HCT116 (cell line): ENCODE data around the gene EEF1A2. TPM values are rescaled to one million over a fixed set of nuclear protein-coding genes. Genes with fewer than 3 reads are reported as not detected.

ENCODE experiments used
- ATAC-seq: fragments of 200-7000 bp; cut with Tn5 transposase; 2 replicates; pipeline ENCODE4 v1.9.1; 2020; ENCODE audit warnings: mild to moderate bottlenecking, moderate library complexity
- BruUV-seq: library from RNA; stranded (reverse); fragments of 400-500 nt; replicated peaks from 2 replicates; lab custom pipeline; 2021; lab: Mats Ljungman, UMichigan
- CTCF ChIA-PET: fragments of 300-600 bp; sonication (Branson Sonifier 250); formaldehyde crosslinking; loops from one replicate; lab custom pipeline; 2021; ENCODE audit warnings: antibody characterized with exemption; lab: Charles Lee
- POLR2A ChIA-PET: fragments of 300-600, 350-600 bp; sonication (Branson Sonifier 250); formaldehyde crosslinking; loops from one replicate; lab custom pipeline; 2021; ENCODE audit warnings: antibody characterized with exemption; lab: Charles Lee
- RAD21 ChIA-PET, 2 experiments: fragments of 300-600 bp; sonication (Branson Sonifier 250); formaldehyde crosslinking; loops; one replicate each; lab custom pipeline; 2023; ENCODE audit warnings: low total read pairs in 2 of 2; ENCODE audit not compliant: uncharacterized antibody in 2 of 2, unreplicated experiment in 2 of 2, low non-redundant PET in 1 of 2; lab: Charles Lee
- DNase-seq: peaks from one replicate; pipeline ENCODE4 v3.0.0-alpha.2; 2010; ENCODE audit warnings: low read depth, low spot score
- H2AFZ ChIP-seq: fragments of 200-600 bp; shearing (Covaris generic), sonication (generic); 2 replicates; pipeline ENCODE4 v1.6.1; 2017; ENCODE audit warnings: low read depth, mixed run types, mixed read lengths, antibody characterized with exemption, low read length; ENCODE audit not compliant: poor library complexity, severe bottlenecking
- H3K27ac ChIP-seq: 2 replicates; pipeline ENCODE4 v1.5.1; 2012; ENCODE audit warnings: low read depth, low read length
- H3K27me3 ChIP-seq: fragments of 200-600 bp; sonication (generic); 2 replicates; pipeline ENCODE4 v1.6.1; 2016; ENCODE audit warnings: mixed run types, low read length, mixed read lengths; ENCODE audit not compliant: insufficient read depth
- H3K36me3 ChIP-seq, 2 experiments: fragments of 200-500 bp in 1 of 2; fragments of 200-600 bp in 1 of 2; sonication (Bioruptor generic) in 1 of 2; sonication (generic) in 1 of 2; 2 replicates each; pipeline versions ENCODE4 v1.5.1 to v1.6.1; 2014 to 2016; ENCODE audit warnings: low read length in 2 of 2, inconsistent platforms in 1 of 2, mixed read lengths in 1 of 2, mixed run types in 1 of 2; ENCODE audit not compliant: insufficient read depth in 2 of 2, control insufficient read depth in 1 of 2
- H3K4me1 ChIP-seq, 2 experiments: fragments of 200-600 bp in 1 of 2; sonication (generic) in 1 of 2; 2 replicates each; pipeline versions ENCODE4 v1.5.1 to v1.6.1; 2012 to 2017; ENCODE audit warnings: low read length in 2 of 2, inconsistent platforms in 1 of 2, mild to moderate bottlenecking in 1 of 2, mixed read lengths in 1 of 2, mixed run types in 1 of 2, moderate library complexity in 1 of 2; ENCODE audit not compliant: insufficient read depth in 2 of 2, control insufficient read depth in 1 of 2
- H3K4me2 ChIP-seq: fragments of 200-600 bp; sonication (generic); 2 replicates; pipeline ENCODE4 v1.6.1; 2017; ENCODE audit warnings: mixed run types, low read length, mixed read lengths
- H3K4me3 ChIP-seq, 2 experiments: fragments of 200-600 bp in 1 of 2; sonication (generic) in 1 of 2; replicated peaks in 1 of 2; 2 replicates each; pipeline ENCODE4 v1.5.1; 2011 to 2016; ENCODE audit warnings: low read length in 2 of 2, control low read depth in 1 of 2, low read depth in 1 of 2, mild to moderate bottlenecking in 1 of 2, mixed read lengths in 1 of 2, mixed run types in 1 of 2
- H3K79me2 ChIP-seq: fragments of 200-600 bp; sonication (generic); 2 replicates; pipeline ENCODE4 v1.6.1; 2017; ENCODE audit warnings: mild to moderate bottlenecking, mixed run types, low read length, moderate library complexity, mixed read lengths; ENCODE audit not compliant: insufficient read depth
- H3K9ac ChIP-seq: fragments of 200-600 bp; sonication (generic); 2 replicates; pipeline ENCODE4 v1.6.1; 2016; ENCODE audit warnings: low read length, mixed read lengths
- H3K9me2 ChIP-seq: fragments of 200-600 bp; sonication (generic), shearing (Covaris generic); 2 replicates; pipeline ENCODE4 v1.6.1; 2017; ENCODE audit warnings: mixed run types, mild to moderate bottlenecking, moderate library complexity; ENCODE audit not compliant: insufficient read depth
- H3K9me3 ChIP-seq, 2 experiments: fragments of 200-500 bp in 1 of 2; fragments of 200-600 bp in 1 of 2; sonication (Bioruptor generic) in 1 of 2; sonication (generic) in 1 of 2; 2 replicates each; pipeline ENCODE4 v1.6.1; 2014 to 2017; ENCODE audit warnings: low read length in 2 of 2, mixed read lengths in 2 of 2, inconsistent platforms in 1 of 2, low read depth in 1 of 2, mild to moderate bottlenecking in 1 of 2, mixed run types in 1 of 2, moderate library complexity in 1 of 2; ENCODE audit not compliant: control insufficient read depth in 1 of 2, insufficient read depth in 1 of 2
- H4K20me1 ChIP-seq: fragments of 200-600 bp; sonication (generic), shearing (Covaris generic); 2 replicates; pipeline ENCODE4 v1.6.1; 2017; ENCODE audit warnings: mixed run types, mild to moderate bottlenecking, moderate library complexity; ENCODE audit not compliant: insufficient read depth
- CTCF ChIP-seq, 3 experiments: fragments of 200-600 bp in 1 of 3; sonication (generic) in 1 of 3; IDR thresholded peaks in 2 of 3; conservative IDR thresholded peaks in 1 of 3; 2 replicates each; pipeline ENCODE4 v1.5.1; 2012 to 2017; ENCODE audit warnings: low read depth in 2 of 3, low read length in 2 of 3, antibody characterized with exemption in 1 of 3, borderline replicate concordance in 1 of 3, control low read depth in 1 of 3, mild to moderate bottlenecking in 1 of 3, mixed read lengths in 1 of 3, mixed run types in 1 of 3, moderate library complexity in 1 of 3; ENCODE audit not compliant: insufficient read depth in 1 of 3
- JUND ChIP-seq: IDR thresholded peaks from 2 replicates; pipeline ENCODE4 v1.6.1; 2012
- POLR2AphosphoS5 ChIP-seq: IDR thresholded peaks from 2 replicates; pipeline ENCODE4 v1.6.1; 2011; ENCODE audit warnings: mild to moderate bottlenecking, low read depth, low read length, moderate library complexity
- ZFX ChIP-seq: fragments of 450-650 bp; IDR thresholded peaks from 2 replicates; pipeline ENCODE4 v1.6.1; 2017
- intact Hi-C: fragments of 100-400 bp; cut with micrococcal nuclease; formaldehyde crosslinking; loops from 2 replicates; pipeline ENCODE4 v1.10.0; 2022
- total RNA-seq: library from RNA; stranded (reverse); gene quantifications from one replicate; pipeline ENCODE4 v1.2.1, GENCODE V29; 2021; ENCODE audit not compliant: unreplicated experiment

The EEF1A2 gene
- total RNA-seq, 1 experiment from 2014 or later = 454 TPM

DNA sequence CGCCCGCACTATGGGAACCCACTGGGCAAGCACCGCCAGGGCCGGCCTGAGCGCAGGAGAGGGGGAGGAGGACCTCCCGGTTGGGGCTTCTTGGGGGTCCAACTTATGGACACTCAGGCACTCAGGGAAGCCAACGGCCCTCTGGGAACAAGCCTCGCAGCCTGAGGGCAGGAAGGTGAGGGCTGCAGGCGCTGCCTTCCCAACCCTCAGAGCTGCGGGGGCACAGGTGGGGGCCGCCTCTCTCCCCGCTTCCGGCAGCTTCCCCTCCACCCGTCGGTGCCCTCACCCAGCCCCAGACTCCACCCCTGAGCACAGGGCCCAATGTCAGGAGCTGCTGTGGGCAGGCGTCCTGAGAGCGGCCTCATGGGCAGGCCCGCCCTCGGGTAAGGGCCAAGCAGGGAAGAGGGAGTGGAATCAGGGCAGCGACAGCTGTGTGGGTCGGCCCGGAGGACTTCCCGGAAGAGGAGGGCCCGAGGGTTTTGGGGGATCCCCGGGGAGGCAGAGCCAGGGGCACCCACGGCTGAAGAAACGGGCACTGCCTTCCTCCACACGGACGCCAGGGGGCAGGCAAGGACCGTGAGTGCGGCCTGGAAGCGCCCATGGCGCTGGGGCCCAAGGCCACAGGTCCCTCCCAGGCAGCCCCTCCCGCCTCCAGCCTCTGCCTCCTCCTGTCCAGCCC, 38.8 kb upstream of the EEF1A2 start:
- ChIA-PET POLR2A (interaction anchor here (0.9 to 3.3 kb wide), 11 partner anchors 14 to 443 kb away, joined by 3 to 9 read pairs (median 4); partner anchors contain the start of genes PPDPF, TNFRSF6B and TPD52L2), RAD21 (interaction anchor here (0.6 to 2.0 kb wide), 16 partner anchors 9 to 539 kb away, joined by 3 to 8 read pairs (median 4); partner anchors contain the start of genes PPDPF (in 1 of the 2) and TPD52L2 (in 1 of the 2)), CTCF (interaction anchor here (0.6 to 3.3 kb wide), 31 partner anchors 9 to 702 kb away, joined by 3 to 30 read pairs (median 3); partner anchors contain the start of genes ARFRP1, HELZ2, PPDPF and PRPF6)
- peak overlapping the region; percentile 97 for H3K27ac ChIP-seq
- DNase-seq (peak; percentile 93), ATAC-seq (peak; percentile 84)
- no peaks in the 10 kb centered on the region for H3K9me2 ChIP-seq
- H3K4me1 ChIP-seq = peaks cover 41 to 88% of the 10 kb centered on the region in 2 experiments
- no peaks in the 10 kb centered on the region for H4K20me1 ChIP-seq
- H3K9me3 ChIP-seq = no peaks in the 10 kb centered on the region
- H3K27me3 ChIP-seq = no peaks in the 10 kb centered on the region
- peak overlapping the region; percentile 76 for H3K9ac ChIP-seq
- H3K4me2 ChIP-seq = peak overlapping the region; percentile 99
- H3K4me3 ChIP-seq = peak overlapping the region; percentile 67
- H3K79me2 ChIP-seq = no peaks in the 10 kb centered on the region
- TF ChIP-seq ZFX = peak; percentile 4; the same call in 1 of the 2 replicates
- no peak for TF ChIP-seq JUND
- peak in 2 of 3 experiments; percentile 80 to 86; a peak in 4 of 6 replicates for TF ChIP-seq CTCF (IDR thresholded peaks at IDR 0.05 in 2 of 3, conservative IDR thresholded peaks at IDR 0.05 in 1 of 3; ENCODE audit: borderline replicate concordance in 1 of 3, insufficient read depth in 1 of 3, low read depth in 2 of 3, low read length in 2 of 3)
- peak; percentile 54 for TF ChIP-seq POLR2AphosphoS5
- BruUV-seq = no TSS peak
- no peaks in the 10 kb centered on the region for H3K36me3 ChIP-seq
- intact Hi-C loops = loop anchor here (2.0 to 10.0 kb wide), 8 partner anchors 35 to 437 kb away; partner anchors contain the start of genes GMEB2, TNFRSF6B and TPD52L2
- H2AFZ ChIP-seq = no peak overlapping the region
